Endothelial cell of umbilical vein (primary cell): ENCODE measurements around the gene EPS8L1. TPM values are rescaled to one million over a fixed set of nuclear protein-coding genes. Genes with fewer than 3 reads are reported as not detected.
A peak's percentile ranks its signal among the peaks of the same experiment; 100 is the strongest.

Experiments used
- BruUV-seq: library from RNA; stranded (reverse); fragments of 400-500 nt; replicated peaks from 2 replicates; lab custom pipeline; 2021; lab: Mats Ljungman, UMichigan
- CTCF ChIA-PET: fragments of 300-600, 350-600 bp; sonication (Branson Sonifier 250); formaldehyde crosslinking; loops from one replicate; lab custom pipeline; 2021; ENCODE audit warnings: antibody characterized with exemption, inconsistent platforms; lab: Charles Lee
- POLR2A ChIA-PET: fragments of 300-600, 350-600 bp; sonication (Branson Sonifier 250); formaldehyde crosslinking; loops from one replicate; lab custom pipeline; 2021; ENCODE audit warnings: antibody characterized with exemption, inconsistent platforms; lab: Charles Lee
- DNase-seq: peaks from one replicate; pipeline ENCODE4 v3.0.0-alpha.2; 2011; ENCODE audit warnings: low read depth, low spot score
- FAIRE-seq: peaks from 2 replicates; lab custom pipeline; 2011; peaks lifted over from hg19 to GRCh38; lab: Jason Lieb, UNC
- H2AFZ ChIP-seq: 2 replicates; pipeline ENCODE4 v1.6.0; 2012; ENCODE audit warnings: low read depth, low read length, control low read depth, inconsistent platforms
- H3K27ac ChIP-seq: 2 replicates; pipeline ENCODE4 v1.5.1; 2011; ENCODE audit warnings: low read depth, mild to moderate bottlenecking, control low read depth, low read length, moderate library complexity; ENCODE audit not compliant: insufficient read depth
- H3K27me3 ChIP-seq, 2 experiments: 2 replicates each; pipeline versions ENCODE4 v1.6.0 to v1.6.1; 2011; ENCODE audit warnings: low read length in 2 of 2, mixed read lengths in 1 of 2; ENCODE audit not compliant: control insufficient read depth in 2 of 2, insufficient read depth in 2 of 2
- H3K36me3 ChIP-seq, 2 experiments: 2 replicates in 1 of 2; 3 replicates in 1 of 2; pipeline ENCODE4 v1.5.1; 2011; ENCODE audit warnings: low read length in 2 of 2, mild to moderate bottlenecking in 1 of 2, moderate library complexity in 1 of 2; ENCODE audit not compliant: control insufficient read depth in 2 of 2, insufficient read depth in 2 of 2; ENCODE audit errors: extremely low read depth in 1 of 2
- H3K4me1 ChIP-seq: 3 replicates; pipeline ENCODE4 v1.5.1; 2011; ENCODE audit warnings: mild to moderate bottlenecking, low read length; ENCODE audit not compliant: control insufficient read depth, insufficient read depth; ENCODE audit errors: extremely low read depth
- H3K4me2 ChIP-seq: 2 replicates; pipeline ENCODE4 v1.6.1; 2011; ENCODE audit warnings: low read length, control low read depth, mixed read lengths; ENCODE audit not compliant: insufficient read depth
- H3K4me3 ChIP-seq, 3 experiments: fragments of 200-600 bp in 1 of 3; sonication (generic), shearing (Covaris generic) in 1 of 3; replicated peaks in 1 of 3; 2 replicates each; pipeline ENCODE4 v1.5.1; 2011 to 2016; ENCODE audit warnings: control low read depth in 3 of 3, low read length in 3 of 3, mild to moderate bottlenecking in 2 of 3, inconsistent platforms in 1 of 3, low read depth in 1 of 3, moderate library complexity in 1 of 3; ENCODE audit not compliant: insufficient read depth in 1 of 3
- H3K79me2 ChIP-seq: 2 replicates; pipeline ENCODE4 v1.6.0; 2012; ENCODE audit warnings: low read length, inconsistent platforms; ENCODE audit not compliant: control insufficient read depth, insufficient read depth
- H3K9ac ChIP-seq: replicated peaks from 2 replicates; pipeline ENCODE3; 2011; ENCODE audit warnings: low read length, control low read depth; ENCODE audit not compliant: insufficient read depth; ENCODE audit errors: extremely low read depth
- H3K9me1 ChIP-seq: replicated peaks from 3 replicates; pipeline ENCODE4 v1.6.0; 2011; ENCODE audit warnings: mild to moderate bottlenecking, low read length; ENCODE audit not compliant: control insufficient read depth, insufficient read depth; ENCODE audit errors: extremely low read depth
- H3K9me3 ChIP-seq: replicated peaks from 2 replicates; pipeline ENCODE4 v1.5.1; 2012; ENCODE audit warnings: low read length, inconsistent platforms; ENCODE audit not compliant: control insufficient read depth, insufficient read depth
- H4K20me1 ChIP-seq: replicated peaks from 2 replicates; pipeline ENCODE3; 2011; ENCODE audit warnings: mild to moderate bottlenecking, low read length; ENCODE audit not compliant: control insufficient read depth, insufficient read depth; ENCODE audit errors: extremely low read depth
- EZH2 ChIP-seq: IDR thresholded peaks from 2 replicates; pipeline ENCODE4 v1.6.1; 2012; ENCODE audit warnings: borderline replicate concordance, low read depth, mild to moderate bottlenecking, moderate library complexity, low read length, inconsistent platforms; ENCODE audit not compliant: severe bottlenecking
- FOS ChIP-seq: IDR thresholded peaks from 2 replicates; pipeline ENCODE4 v1.6.1; 2011; ENCODE audit warnings: mild to moderate bottlenecking, low read length, moderate library complexity, borderline replicate concordance; ENCODE audit not compliant: insufficient read depth
- GATA2 ChIP-seq: IDR thresholded peaks from 2 replicates; pipeline ENCODE4 v1.7.0; 2011; ENCODE audit warnings: low read depth, mild to moderate bottlenecking, moderate library complexity, mixed read lengths, low read length; ENCODE audit not compliant: insufficient read length, insufficient read depth
- JUN ChIP-seq: IDR thresholded peaks from 2 replicates; pipeline ENCODE4 v1.6.1; 2011; ENCODE audit warnings: borderline replicate concordance, low read depth; ENCODE audit not compliant: insufficient read length, insufficient read depth
- MAX ChIP-seq: IDR thresholded peaks from 2 replicates; pipeline ENCODE4 v1.6.1; 2011; ENCODE audit not compliant: insufficient read depth, insufficient read length
- MYC ChIP-seq: IDR thresholded peaks from one replicate; pipeline ENCODE4 v1.6.1; 2011; ENCODE audit warnings: mild to moderate bottlenecking, low read depth, low read length
- POLR2A ChIP-seq: IDR thresholded peaks from 2 replicates; pipeline ENCODE4 v1.6.1; 2012; ENCODE audit warnings: low read depth, mild to moderate bottlenecking, control low read depth, low read length
- POLR2AphosphoS5 ChIP-seq: IDR thresholded peaks from 2 replicates; pipeline ENCODE4 v1.6.1; 2012; ENCODE audit warnings: low read depth, mild to moderate bottlenecking, control low read depth, low read length, moderate library complexity; ENCODE audit not compliant: insufficient read depth
- dilution Hi-C: fragments of 300-500 bp; cut with MboI; formaldehyde crosslinking; loops from one replicate; pipeline ENCODE4 v1.15.0; 2019; ENCODE audit warnings: low sequenced_read_pairs; ENCODE audit not compliant: extremely low pct_ligation_motif_present
- intact Hi-C: fragments of 100-400 bp; cut with micrococcal nuclease; formaldehyde crosslinking; loops from one replicate; pipeline ENCODE4 v1.10.0; 2022
- polyA plus RNA-seq, 4 experiments: library from polyadenylated mRNA; depleted of rRNA in 3 of 4; stranded (reverse) in 3 of 4; unstranded in 1 of 4; fragments of >200 nt; gene quantifications; 2 replicates each; pipeline versions ENCODE4 v1.2.1 to v1.2.3, GENCODE V29; 2011 to 2012; ENCODE audit warnings: missing spikeins in 1 of 4
- total RNA-seq: library from RNA; stranded (reverse); gene quantifications from 2 replicates; pipeline ENCODE4 v1.2.3, GENCODE V29; 2021
- TF ChIP-seq, protein P1 (sequence below), 2 donors: IDR thresholded peaks; 1 replicate in 1 of 2; 2 replicates in 1 of 2; pipeline ENCODE4 v1.5.1; 2011; ENCODE audit warnings: low read length in 2 of 2, mild to moderate bottlenecking in 2 of 2, moderate library complexity in 2 of 2, control low read depth in 1 of 2, inconsistent platforms in 1 of 2, low read depth in 1 of 2; ENCODE audit not compliant: insufficient read depth in 1 of 2; ENCODE audit errors: extremely low read depth in 1 of 2

The EPS8L1 gene
- total and polyA plus RNA-seq, 2 donors (not counting 3 experiments of a cell fraction or from before 2014, with no cell fraction given) = 15.9 to 28.9 TPM

DNA sequence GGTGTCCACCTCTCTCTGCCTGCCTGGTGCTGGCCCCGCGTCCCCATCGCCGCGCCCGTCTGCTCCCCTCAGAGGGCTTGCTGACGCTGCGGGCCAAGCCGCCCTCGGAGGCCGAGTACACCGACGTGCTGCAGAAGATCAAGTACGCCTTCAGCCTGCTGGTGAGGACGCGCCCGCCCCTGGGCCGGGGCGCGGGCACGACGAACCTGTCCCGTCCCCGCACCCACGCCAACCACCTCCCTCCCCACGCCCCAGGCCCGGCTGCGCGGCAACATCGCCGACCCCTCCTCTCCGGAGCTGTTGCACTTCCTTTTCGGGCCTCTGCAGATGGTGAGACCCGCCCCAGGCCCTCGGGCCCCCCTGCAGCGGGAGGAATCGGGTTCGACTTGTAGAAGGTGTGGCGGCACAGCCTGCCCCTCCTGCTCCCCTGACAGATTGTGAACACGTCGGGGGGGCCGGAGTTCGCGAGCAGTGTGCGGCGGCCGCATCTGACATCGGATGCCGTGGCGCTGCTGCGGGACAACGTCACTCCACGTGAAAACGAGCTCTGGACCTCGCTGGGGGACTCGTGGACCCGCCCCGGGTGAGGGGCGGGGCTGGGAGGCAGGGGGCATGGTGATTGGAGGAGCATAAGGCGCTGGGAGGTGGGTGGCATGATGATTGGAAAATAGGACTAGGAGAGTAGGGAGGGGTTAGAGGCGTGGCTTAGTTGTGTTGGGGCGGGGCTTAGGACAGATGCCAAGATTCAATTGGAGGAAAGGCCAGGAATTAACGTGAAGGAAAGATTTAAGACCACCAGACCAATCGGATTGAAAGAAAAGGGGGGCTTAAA lies 6.6 kb downstream of the EPS8L1 start:
- H3K4me2 ChIP-seq = peak overlapping the region; percentile 66
- peak overlapping the region in 2 of 3 experiments; percentile 2 to 14 for H3K4me3 ChIP-seq
- H3K9me3 ChIP-seq = no peaks in the 10 kb centered on the region
- no TSS peak for BruUV-seq
- H3K4me1 ChIP-seq = peaks cover 23% of the 10 kb centered on the region
- DNase-seq (peak; percentile 70), FAIRE-seq (peak; percentile 67)
- intact Hi-C loops = loop anchor here (5.0 kb wide), 1 partner anchor 620 kb away; the partner anchor contains the start of gene LENG9
- POLR2A ChIA-PET = interaction anchor here (0.6 kb wide), 1 partner anchor 572 kb away, joined by 3 read pairs; the partner anchor contains the start of gene U2AF2
- dilution Hi-C loops = no loop called here
- H3K9ac ChIP-seq = no peak overlapping the region
- H2AFZ ChIP-seq = peak overlapping the region; percentile 86
- H3K27me3 ChIP-seq = peaks cover 0 to 3% of the 10 kb centered on the region in 2 experiments
- no peak overlapping the region for H3K27ac ChIP-seq
- no peaks in the 10 kb centered on the region for H4K20me1 ChIP-seq
- CTCF ChIA-PET = interaction anchor here (1.1 kb wide), 1 partner anchor 79 kb away, joined by 3 read pairs; no protein-coding TSS in a partner anchor
- TF ChIP-seq MAX (peak; percentile 25), GATA2 (no peak)
- H3K79me2 ChIP-seq = no peaks in the 10 kb centered on the region
- H3K36me3 ChIP-seq = no peaks in the 10 kb centered on the region
- H3K9me1 ChIP-seq = no peaks in the 10 kb centered on the region

- BruUV-seq = no TSS peak
- DNase-seq (no peak), FAIRE-seq (no peak)
- Histone ChIP-seq H2AFZ (no peak overlapping the region), H3K79me2 (peaks cover 3% of the 10 kb centered on the region), H3K4me3 (no peak overlapping the region), H4K20me1 (no peaks in the 10 kb centered on the region), H3K27me3 (peaks cover 0 to 3% of the 10 kb centered on the region in 2 experiments), H3K9ac (no peak overlapping the region), H3K36me3 (no peaks in the 10 kb centered on the region), H3K27ac (no peak overlapping the region), H3K9me3 (no peaks in the 10 kb centered on the region), H3K4me2 (no peak overlapping the region), H3K9me1 (no peaks in the 10 kb centered on the region), H3K4me1 (peaks cover 30% of the 10 kb centered on the region)
- TF ChIP-seq EZH2 (no peak), GATA2 (no peak), MYC (no peak), POLR2A (no peak), MAX (no peak), JUN (no peak), POLR2AphosphoS5 (no peak), FOS (no peak)
- TF ChIP-seq, protein P1, sequence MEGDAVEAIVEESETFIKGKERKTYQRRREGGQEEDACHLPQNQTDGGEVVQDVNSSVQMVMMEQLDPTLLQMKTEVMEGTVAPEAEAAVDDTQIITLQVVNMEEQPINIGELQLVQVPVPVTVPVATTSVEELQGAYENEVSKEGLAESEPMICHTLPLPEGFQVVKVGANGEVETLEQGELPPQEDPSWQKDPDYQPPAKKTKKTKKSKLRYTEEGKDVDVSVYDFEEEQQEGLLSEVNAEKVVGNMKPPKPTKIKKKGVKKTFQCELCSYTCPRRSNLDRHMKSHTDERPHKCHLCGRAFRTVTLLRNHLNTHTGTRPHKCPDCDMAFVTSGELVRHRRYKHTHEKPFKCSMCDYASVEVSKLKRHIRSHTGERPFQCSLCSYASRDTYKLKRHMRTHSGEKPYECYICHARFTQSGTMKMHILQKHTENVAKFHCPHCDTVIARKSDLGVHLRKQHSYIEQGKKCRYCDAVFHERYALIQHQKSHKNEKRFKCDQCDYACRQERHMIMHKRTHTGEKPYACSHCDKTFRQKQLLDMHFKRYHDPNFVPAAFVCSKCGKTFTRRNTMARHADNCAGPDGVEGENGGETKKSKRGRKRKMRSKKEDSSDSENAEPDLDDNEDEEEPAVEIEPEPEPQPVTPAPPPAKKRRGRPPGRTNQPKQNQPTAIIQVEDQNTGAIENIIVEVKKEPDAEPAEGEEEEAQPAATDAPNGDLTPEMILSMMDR (IDR thresholded peaks at IDR 0.05; ENCODE audit: extremely low read depth in 1 of 2, insufficient read depth in 1 of 2, low read depth in 1 of 2, low read length in 2 of 2) = no peak
- ChIA-PET CTCF (no interaction called here), POLR2A (interaction anchor here (0.6 kb wide), 1 partner anchor 571 kb away, joined by 3 read pairs; the partner anchor contains the start of gene U2AF2)
- dilution Hi-C loops = no loop called here
- intact Hi-C loops = loop anchor here (5.0 kb wide), 1 partner anchor 621 kb away; the partner anchor contains the start of gene LENG9
Observed at GRCh38 chr19:55083004-55083850, 7.6 kb downstream of the EPS8L1 start.
